ENCODE measurements around the gene SRC.

Gene SRC

GRCh38 chr20:37301120-37301519, 44.8 kb upstream of the SRC start:
- no peak for TF ChIP-seq CTCF (conservative IDR thresholded peaks at IDR 0.05; ENCODE audit: control insufficient read depth, insufficient read depth, low read depth, low read length)
- no peak for DNase-seq (ENCODE audit: low read depth)
- H3K4me3 ChIP-seq (ENCODE audit: control insufficient read depth, low read depth, low read length): no peak overlapping the region

- H3K4me3 ChIP-seq (ENCODE audit: control insufficient read depth, low read depth, low read length): no peak overlapping the region
- DNase-seq (ENCODE audit: low read depth): no peak
- TF ChIP-seq CTCF (conservative IDR thresholded peaks at IDR 0.05; ENCODE audit: control insufficient read depth, insufficient read depth, low read depth, low read length): no peak
Observed at GRCh38 chr20:37301558-37301957, 44.4 kb upstream of the SRC start.

- no peak for DNase-seq (ENCODE audit: low read depth)
- TF ChIP-seq CTCF (conservative IDR thresholded peaks at IDR 0.05; ENCODE audit: control insufficient read depth, insufficient read depth, low read depth, low read length): no peak
- H3K4me3 ChIP-seq (ENCODE audit: control insufficient read depth, low read depth, low read length): no peak overlapping the region
Observed at GRCh38 chr20:37302981-37303380, 43.0 kb upstream of the SRC start.

- no peak for DNase-seq (ENCODE audit: low read depth)
- TF ChIP-seq CTCF (conservative IDR thresholded peaks at IDR 0.05; ENCODE audit: control insufficient read depth, insufficient read depth, low read depth, low read length): no peak
Observed at GRCh38 chr20:37303637-37304036, 42.3 kb upstream of the SRC start.

GRCh38 chr20:37305079-37305478, 40.9 kb upstream of the SRC start:
- TF ChIP-seq CTCF (conservative IDR thresholded peaks at IDR 0.05; ENCODE audit: control insufficient read depth, insufficient read depth, low read depth, low read length): no peak

More at GRCh38 chr20:37303637-37304036, 42.3 kb upstream of the SRC start:
- no peak overlapping the region for H3K4me3 ChIP-seq (ENCODE audit: control insufficient read depth, low read depth, low read length)

GRCh38 chr20:37305839-37306238, 40.1 kb upstream of the SRC start:
- no peak for TF ChIP-seq CTCF (conservative IDR thresholded peaks at IDR 0.05; ENCODE audit: control insufficient read depth, insufficient read depth, low read depth, low read length)
- H3K4me3 ChIP-seq (ENCODE audit: control insufficient read depth, low read depth, low read length): no peak overlapping the region
- no peak for DNase-seq (ENCODE audit: low read depth)

More at GRCh38 chr20:37305079-37305478, 40.9 kb upstream of the SRC start:
- no peak for DNase-seq (ENCODE audit: low read depth)
- H3K4me3 ChIP-seq (ENCODE audit: control insufficient read depth, low read depth, low read length): no peak overlapping the region
